Bronchial epithelial cell (primary cell): ENCODE measurements around the gene FAM78B. TPM values are rescaled to one million over a fixed set of nuclear protein-coding genes. Genes with fewer than 3 reads are reported as not detected.

Experiments used
- DNase-seq: peaks from one replicate; pipeline ENCODE4 v3.0.0-alpha.2; 2010; ENCODE audit warnings: low read depth
- FAIRE-seq: peaks from 2 replicates; lab custom pipeline; 2011; peaks lifted over from hg19 to GRCh38; lab: Jason Lieb, UNC
- H3K27me3 ChIP-seq: 2 replicates; pipeline ENCODE4 v1.5.1; 2011; ENCODE audit warnings: low read length; ENCODE audit not compliant: control insufficient read depth, insufficient read depth
- H3K36me3 ChIP-seq: 2 replicates; pipeline ENCODE4 v1.5.1; 2011; ENCODE audit warnings: low read length; ENCODE audit not compliant: control insufficient read depth, insufficient read depth
- H3K4me3 ChIP-seq: 2 replicates; pipeline ENCODE4 v1.5.1; 2011; ENCODE audit warnings: mild to moderate bottlenecking, low read depth, low read length, control low read depth
- CTCF ChIP-seq: IDR thresholded peaks from 2 replicates; pipeline ENCODE4 v1.5.1; 2011; ENCODE audit warnings: mild to moderate bottlenecking, moderate library complexity, low read length, control low read depth, inconsistent platforms; ENCODE audit not compliant: insufficient read depth, severe bottlenecking
- total RNA-seq: library from RNA; depleted of rRNA; stranded (reverse); fragments of >200 nt; gene quantifications from 2 replicates; pipeline ENCODE4 v1.2.1, GENCODE V29; 2014

The FAM78B gene
- total RNA-seq, 1 donor from 2014 or later = 0.26 TPM

DNA sequence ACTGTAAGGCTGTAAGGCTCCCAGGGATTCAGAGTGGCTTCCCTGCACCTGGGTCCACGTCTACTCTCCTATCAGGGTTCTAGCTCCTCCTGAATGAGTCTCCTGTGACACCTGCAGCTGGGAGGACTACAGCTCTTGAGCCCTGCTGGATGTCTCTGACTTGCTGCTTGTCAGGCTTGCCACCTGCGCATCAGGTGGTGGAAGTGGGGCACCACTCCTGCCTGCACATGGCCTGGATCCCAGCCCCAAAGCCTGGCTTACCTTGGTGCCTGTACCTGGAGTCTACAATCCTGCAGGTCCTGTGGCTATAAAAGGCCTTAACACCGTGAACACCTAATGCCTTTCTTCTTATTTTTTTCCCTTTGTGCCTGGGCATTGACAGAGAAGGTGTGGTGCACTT lies 82.2 kb downstream of the FAM78B start:
- Histone ChIP-seq H3K36me3 (no peaks in the 10 kb centered on the region), H3K4me3 (no peak overlapping the region), H3K27me3 (no peaks in the 10 kb centered on the region)
- TF ChIP-seq CTCF = no peak
- no peak for FAIRE-seq
- DNase-seq = no peak

DNA sequence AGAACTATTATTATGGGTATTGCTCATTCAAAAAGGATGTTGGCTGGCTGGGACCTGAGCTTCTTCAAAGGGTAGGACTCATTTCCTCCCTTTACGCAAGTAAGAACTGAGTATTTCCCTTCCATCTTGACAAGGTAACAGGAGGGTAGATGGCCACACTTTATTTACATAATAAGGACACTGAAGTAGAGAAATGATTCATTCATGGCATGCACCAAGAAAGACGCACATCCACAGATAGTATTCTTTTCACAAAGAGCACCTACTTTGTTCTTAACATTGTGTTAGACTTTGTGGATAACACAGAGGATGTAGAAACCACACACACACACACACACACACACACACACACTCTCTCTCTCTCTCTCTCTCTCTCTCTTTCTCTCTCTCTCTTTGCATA lies 82.9 kb downstream of the FAM78B start:
- TF ChIP-seq CTCF = no peak
- no peaks in the 10 kb centered on the region for H3K27me3 ChIP-seq
- no peak for FAIRE-seq

DNA sequence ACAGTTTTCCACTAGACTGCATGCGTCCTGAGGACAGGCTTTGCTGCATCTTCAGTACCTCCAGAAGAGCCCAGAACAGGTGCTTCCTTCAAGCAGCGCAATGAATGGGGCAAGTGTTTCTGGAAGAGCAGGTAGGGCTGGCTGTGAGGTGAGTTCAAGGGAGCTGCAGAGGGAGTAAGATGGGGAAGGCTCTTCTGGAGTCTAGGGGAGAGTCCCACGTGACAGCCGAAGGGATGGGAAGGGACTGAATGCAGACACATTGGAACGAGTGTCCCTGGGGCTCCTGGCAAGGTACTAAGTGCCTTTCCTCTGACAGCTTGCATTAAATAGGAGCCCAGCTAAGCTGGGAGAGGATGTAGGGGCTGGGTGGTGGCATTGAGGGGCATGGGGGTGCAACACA lies 84.2 kb downstream of the FAM78B start:
- no peak for DNase-seq
- Histone ChIP-seq H3K36me3 (no peaks in the 10 kb centered on the region), H3K27me3 (no peaks in the 10 kb centered on the region), H3K4me3 (no peak overlapping the region)
- FAIRE-seq = no peak
- no peak for TF ChIP-seq CTCF

More for the DNA sequence above, 82.9 kb downstream of the FAM78B start:
- no peak for DNase-seq
- no peaks in the 10 kb centered on the region for H3K36me3 ChIP-seq
- H3K4me3 ChIP-seq = no peak overlapping the region

GRCh38 chr1:166080967-166081870 lies 85.6 kb downstream of the FAM78B start:
- Histone ChIP-seq H3K27me3 (no peaks in the 10 kb centered on the region), H3K4me3 (no peak overlapping the region), H3K36me3 (no peaks in the 10 kb centered on the region)
- no peak for FAIRE-seq
- no peak for TF ChIP-seq CTCF
- DNase-seq = no peak

GRCh38 chr1:166080277-166080966 lies 86.4 kb downstream of the FAM78B start:
- DNase-seq = no peak
- no peak for FAIRE-seq
- Histone ChIP-seq H3K27me3 (no peaks in the 10 kb centered on the region), H3K36me3 (no peaks in the 10 kb centered on the region), H3K4me3 (no peak overlapping the region)
- no peak for TF ChIP-seq CTCF
